Measurements from ENCODE around the gene RIT2.

GRCh38 chr18:42780171-42780570 lies 335.3 kb downstream of the RIT2 start:
- TF ChIP-seq CTCF (IDR thresholded peaks at IDR 0.05 in 4 of 5, conservative IDR thresholded peaks at IDR 0.05 in 1 of 5): no peak
- no peak for TF ChIP-seq POLR2A (IDR thresholded peaks at IDR 0.05)
